WTC11 (cell line): ENCODE results near the gene SFTPD.

Source experiments
- ESRRA ChIP-seq: sonication (generic); formaldehyde crosslinking; IDR thresholded peaks from 2 replicates; pipeline ENCODE4 v1.8.1; 2022; ENCODE audit warnings: mild to moderate bottlenecking, missing genetic modification reagents, borderline replicate concordance
- FOXJ3 ChIP-seq: sonication (generic); formaldehyde crosslinking; IDR thresholded peaks from 2 replicates; pipeline ENCODE4 v1.9.0; 2021; ENCODE audit warnings: missing genetic modification reagents, mild to moderate bottlenecking, borderline replicate concordance
- GABPB1 ChIP-seq: sonication (generic); formaldehyde crosslinking; IDR thresholded peaks from 2 replicates; pipeline ENCODE4 v1.8.1; 2023; ENCODE audit warnings: mild to moderate bottlenecking, missing genetic modification reagents
- RELA ChIP-seq: sonication (generic); formaldehyde crosslinking; IDR thresholded peaks from 2 replicates; pipeline ENCODE4 v1.8.1; 2022; ENCODE audit warnings: missing genetic modification reagents, mild to moderate bottlenecking, borderline replicate concordance
- TEAD1 ChIP-seq: sonication (generic); formaldehyde crosslinking; IDR thresholded peaks from 2 replicates; pipeline ENCODE4 v1.8.0; 2022; ENCODE audit warnings: mild to moderate bottlenecking, missing genetic modification reagents
- TF ChIP-seq, protein P1 (sequence below): fragments of 200-600 bp; IDR thresholded peaks from 2 replicates; pipeline ENCODE4 v1.8.0; 2022; ENCODE audit warnings: antibody characterized with exemption

DNA sequence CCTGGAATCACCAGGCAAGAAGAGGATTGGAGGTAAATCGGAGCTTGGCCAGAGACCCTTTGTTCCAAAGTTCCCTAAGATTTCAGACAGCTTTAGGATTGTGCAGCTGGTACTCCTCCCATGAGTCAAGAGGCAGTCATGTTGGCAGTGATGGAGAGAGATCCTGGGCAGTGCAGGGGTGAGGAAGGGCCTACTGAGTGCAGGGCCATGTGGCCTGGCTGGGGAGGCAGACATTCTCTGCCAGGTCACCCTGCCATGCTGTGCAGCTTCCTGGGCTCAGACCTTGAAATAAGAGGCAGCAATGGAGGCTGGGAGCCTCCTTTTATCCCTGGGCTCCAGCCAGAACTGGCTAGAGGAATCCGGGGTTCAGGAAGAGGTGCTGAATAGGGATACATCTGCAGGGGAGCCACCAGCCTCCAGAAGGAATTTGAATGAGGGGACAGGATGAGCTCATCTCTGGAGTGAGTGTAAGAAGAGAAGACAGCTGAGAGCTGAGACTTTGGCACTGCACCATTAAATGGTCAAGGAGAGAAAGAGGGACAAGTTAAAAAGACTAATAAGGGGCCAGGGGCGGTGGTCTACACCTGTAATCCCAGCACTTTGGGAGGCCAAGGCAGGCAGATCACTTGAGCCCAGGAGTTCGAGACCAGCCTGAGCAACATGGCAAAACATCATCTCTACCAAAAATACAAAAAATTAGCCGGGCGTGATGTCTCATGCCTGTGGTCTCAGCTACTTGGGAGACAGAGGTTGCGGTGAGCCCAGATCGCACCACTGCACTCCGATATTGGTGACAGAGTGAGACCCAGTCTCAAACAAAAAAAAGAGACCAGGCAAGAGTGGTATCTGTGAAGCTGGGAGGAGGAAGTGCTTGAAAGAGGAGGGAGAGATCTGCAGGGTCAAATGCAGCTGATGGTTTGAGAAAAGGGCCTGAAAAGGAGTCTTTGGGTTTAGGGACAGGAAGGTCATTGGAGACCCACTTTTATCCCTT is 12.0 kb downstream of the SFTPD start:
- TF ChIP-seq, protein P1, sequence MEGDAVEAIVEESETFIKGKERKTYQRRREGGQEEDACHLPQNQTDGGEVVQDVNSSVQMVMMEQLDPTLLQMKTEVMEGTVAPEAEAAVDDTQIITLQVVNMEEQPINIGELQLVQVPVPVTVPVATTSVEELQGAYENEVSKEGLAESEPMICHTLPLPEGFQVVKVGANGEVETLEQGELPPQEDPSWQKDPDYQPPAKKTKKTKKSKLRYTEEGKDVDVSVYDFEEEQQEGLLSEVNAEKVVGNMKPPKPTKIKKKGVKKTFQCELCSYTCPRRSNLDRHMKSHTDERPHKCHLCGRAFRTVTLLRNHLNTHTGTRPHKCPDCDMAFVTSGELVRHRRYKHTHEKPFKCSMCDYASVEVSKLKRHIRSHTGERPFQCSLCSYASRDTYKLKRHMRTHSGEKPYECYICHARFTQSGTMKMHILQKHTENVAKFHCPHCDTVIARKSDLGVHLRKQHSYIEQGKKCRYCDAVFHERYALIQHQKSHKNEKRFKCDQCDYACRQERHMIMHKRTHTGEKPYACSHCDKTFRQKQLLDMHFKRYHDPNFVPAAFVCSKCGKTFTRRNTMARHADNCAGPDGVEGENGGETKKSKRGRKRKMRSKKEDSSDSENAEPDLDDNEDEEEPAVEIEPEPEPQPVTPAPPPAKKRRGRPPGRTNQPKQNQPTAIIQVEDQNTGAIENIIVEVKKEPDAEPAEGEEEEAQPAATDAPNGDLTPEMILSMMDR: no peak
- TF ChIP-seq FOXJ3 (CRISPR knock-in tag) (no peak), GABPB1 (CRISPR knock-in tag) (no peak), TEAD1 (CRISPR knock-in tag) (no peak), ESRRA (CRISPR knock-in tag) (no peak), RELA (CRISPR knock-in tag) (no peak)
